IMR-90 (cell line): ENCODE measurements around the gene COQ8A.

Experiments used
- CEBPB ChIP-seq: IDR thresholded peaks from 2 replicates; pipeline ENCODE4 v1.6.1; 2012; ENCODE audit warnings: low read depth, low read length, improper control_type of control experiment
- CTCF ChIP-seq: conservative IDR thresholded peaks from 2 replicates; pipeline ENCODE4 v1.5.1; 2012; ENCODE audit warnings: mild to moderate bottlenecking, low read depth, low read length, improper control_type of control experiment
- FOS ChIP-seq: fragments of 150-350 bp; IDR thresholded peaks from 2 replicates; pipeline ENCODE4 v1.6.1; 2016; ENCODE audit warnings: low read depth, low read length
- POLR2A ChIP-seq: IDR thresholded peaks from 2 replicates; pipeline ENCODE4 v1.6.1; 2012; ENCODE audit warnings: mild to moderate bottlenecking, low read depth, low read length

GRCh38 chr1:226973371-226973897, 33.3 kb downstream of the COQ8A start:
- TF ChIP-seq FOS = no peak
- no peak for TF ChIP-seq CTCF
- no peak for TF ChIP-seq POLR2A
- TF ChIP-seq CEBPB = no peak
